Left ventricle myocardium superior (tissue), 1 donor: ENCODE results near the gene TENM4. TPM values are rescaled to one million over a fixed set of nuclear protein-coding genes. Genes with fewer than 3 reads are reported as not detected.

ENCODE experiments used
- ATAC-seq: fragments of 200-7000 bp; cut with Tn5 transposase; one replicate; pipeline ENCODE4 v1.9.1; 2020; ENCODE audit warnings: mild to moderate bottlenecking, moderate library complexity
- DNase-seq: peaks from one replicate; pipeline ENCODE4 v3.0.0-alpha.2; 2020
- intact Hi-C: fragments of 100-400 bp; cut with micrococcal nuclease; formaldehyde crosslinking; loops from one replicate; pipeline ENCODE4 v1.11.0; 2022
- total RNA-seq: library from RNA; stranded (reverse); fragmentation: NEBNext Ultra II Directional; extraction: Animal tissue kit (Norgen Biotek cat#: 25700); gene quantifications from one replicate; pipeline ENCODE4 v1.2.1, GENCODE V29; 2021
- donor health status: DM: no; HTN: yes; CAD: no; lungs with severe emphysema.

TENM4 gene
- total RNA-seq, 1 donor from 2014 or later: 0.40 TPM

DNA sequence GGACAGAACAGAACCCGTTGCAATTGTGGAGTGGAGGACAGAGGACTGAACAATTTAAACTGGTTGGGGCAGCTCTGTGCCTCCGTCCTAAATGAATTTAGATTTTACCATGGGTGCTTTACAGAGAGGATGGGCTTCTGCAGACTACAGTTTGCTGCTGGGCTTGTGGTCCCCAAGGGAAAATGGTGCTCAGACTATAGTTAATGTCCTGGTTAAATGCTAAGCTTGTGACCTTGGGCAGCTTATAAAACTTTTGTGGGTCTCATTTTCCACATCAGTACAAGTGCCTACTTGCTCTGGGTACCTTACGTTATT is 511.0 kb downstream of the TENM4 start:
- intact Hi-C loops: no loop called here
- no peak for ATAC-seq
- DNase-seq: no peak

DNA sequence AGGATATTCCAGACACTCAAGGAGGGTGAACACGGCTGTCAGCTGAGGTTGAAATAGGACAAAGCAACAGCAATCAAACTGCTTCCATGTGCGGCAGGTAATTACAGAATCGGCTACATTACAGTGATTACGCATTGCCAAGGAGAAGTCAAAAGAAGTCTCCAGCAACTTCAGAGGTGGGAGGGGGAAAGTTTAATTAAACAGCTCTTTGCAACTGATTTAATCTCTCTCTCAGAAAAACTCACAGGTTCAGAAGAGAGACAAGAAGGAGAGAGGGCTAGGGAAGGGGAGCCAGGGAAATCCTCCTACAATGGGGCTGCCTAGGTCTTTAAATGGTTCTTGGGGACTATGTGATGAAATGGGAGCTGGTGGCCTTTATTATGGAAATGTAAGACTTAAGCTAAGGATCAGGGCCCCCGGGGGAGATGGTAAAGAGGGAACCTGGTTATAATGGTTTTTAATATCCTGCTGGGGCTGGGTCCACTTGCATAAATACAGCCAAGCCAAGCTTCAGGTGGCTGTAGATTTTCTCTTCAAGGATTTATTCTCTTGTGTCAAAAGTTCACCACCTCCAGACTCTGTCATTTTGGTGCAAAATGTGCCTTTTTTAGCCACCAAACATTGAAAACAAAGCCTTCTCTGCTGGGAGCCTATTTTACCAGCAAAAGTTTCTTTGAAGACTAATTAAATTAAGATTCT is 511.5 kb downstream of the TENM4 start:
- intact Hi-C loops: no loop called here
- ATAC-seq (no peak), DNase-seq (no peak)

DNA sequence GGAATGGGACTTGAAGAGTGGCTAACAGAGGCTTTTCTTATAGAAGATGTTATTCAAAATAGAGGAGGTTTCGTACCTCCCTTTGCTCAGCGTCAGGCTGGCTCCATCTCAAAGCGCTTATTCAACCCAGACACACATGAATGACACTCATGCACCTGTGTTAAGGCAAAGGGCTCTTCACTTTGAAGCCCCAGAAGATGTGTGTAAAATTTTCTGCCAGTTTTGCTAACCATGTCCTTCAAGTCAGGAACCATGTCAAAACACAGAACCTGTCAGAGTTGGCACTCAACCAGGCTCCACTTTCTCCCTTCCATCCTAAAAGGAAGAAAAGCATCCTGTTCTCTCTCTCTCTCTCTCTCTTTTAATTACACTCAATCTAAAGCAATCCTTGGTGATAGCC is 513.3 kb downstream of the TENM4 start:
- intact Hi-C loops: no loop called here
- ATAC-seq: no peak
- no peak for DNase-seq

DNA sequence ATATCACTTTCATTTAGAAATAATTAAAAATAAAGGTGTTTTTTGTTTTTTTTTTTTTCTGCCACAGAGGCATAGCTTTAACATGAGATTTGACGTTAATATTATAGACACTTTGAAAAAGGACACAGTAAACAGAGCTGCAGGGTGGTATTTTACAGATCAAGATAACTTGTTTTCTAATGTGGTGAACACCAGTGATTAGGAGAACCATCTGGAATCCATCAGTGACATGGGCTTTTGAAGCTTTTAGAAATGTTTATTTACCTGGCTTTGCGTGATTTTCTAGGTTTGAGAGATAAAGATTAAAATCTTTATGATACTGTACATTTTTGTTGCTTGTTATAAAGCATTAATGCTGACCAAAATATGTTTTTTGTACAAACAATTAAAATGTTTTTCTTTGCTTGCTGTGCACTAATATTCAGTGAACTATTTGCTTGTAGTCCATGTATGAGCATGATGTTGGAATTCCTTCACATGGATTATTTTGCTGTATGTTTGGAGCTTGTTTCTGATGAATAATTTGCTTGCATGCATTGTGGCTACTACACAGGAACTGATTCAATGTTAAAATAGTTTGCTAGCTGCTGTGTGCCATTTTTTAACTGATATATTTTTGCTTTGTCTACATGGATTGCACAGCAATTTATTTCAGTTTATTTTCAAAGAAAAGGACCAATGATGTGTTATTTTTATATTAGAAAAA is 514.0 kb downstream of the TENM4 start:
- DNase-seq (no peak), ATAC-seq (no peak)
- intact Hi-C loops: no loop called here

DNA sequence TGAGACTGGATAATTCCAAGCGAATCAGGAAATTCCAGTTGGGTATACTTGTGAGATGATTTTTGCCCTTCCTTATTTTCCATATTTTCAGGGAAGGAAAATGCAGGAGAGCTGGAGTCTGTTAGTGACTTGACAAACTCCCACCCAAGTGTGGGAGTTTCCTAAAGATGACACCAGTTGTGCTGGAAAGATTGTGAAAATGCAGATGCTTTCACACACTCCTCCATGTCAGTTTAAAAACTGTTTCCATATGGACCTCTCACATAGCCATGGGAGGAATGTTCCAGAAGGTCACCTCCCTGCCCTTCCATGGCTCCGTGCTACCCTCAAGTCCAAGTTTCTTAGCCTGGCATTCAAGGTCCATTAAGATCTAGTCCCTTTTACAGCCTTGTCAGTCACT is 515.4 kb downstream of the TENM4 start:
- ATAC-seq (no peak), DNase-seq (no peak)
- intact Hi-C loops: no loop called here

DNA sequence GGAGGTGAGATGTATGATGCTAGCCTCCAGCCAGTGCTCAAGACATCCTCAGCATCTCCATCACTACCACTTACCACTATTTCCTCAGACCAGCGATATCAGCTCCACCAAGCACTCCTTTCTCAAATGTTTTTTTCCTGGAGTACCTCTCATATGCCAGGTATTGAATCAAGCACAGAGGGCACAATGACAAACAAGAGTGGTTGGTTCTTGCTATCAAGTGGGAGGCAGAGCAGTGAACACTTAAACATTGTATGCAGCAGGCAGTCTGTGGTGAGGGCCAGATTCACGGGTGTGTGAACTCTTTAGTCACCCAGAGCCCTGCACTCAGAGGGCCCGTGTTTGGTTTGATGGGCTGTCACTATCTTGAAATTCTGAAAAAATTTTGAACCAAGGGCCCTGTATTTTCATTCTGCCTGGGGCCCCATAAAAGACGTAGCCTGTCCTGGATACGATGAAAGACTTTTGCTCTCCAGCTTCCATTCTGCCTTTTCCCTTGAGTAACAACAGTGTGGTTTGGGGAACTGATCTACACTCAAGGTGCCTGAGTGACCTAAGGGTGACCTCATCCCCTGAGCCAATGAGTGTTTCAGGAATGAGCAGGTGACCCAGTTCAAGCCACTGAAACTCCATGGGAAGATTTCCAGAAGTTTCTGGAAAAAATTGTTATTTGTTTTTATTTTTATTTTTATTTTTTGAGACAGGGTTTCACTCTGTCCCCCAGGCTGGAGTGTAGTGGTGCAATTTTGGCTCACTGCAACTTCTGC is 517.8 kb downstream of the TENM4 start:
- ATAC-seq (no peak), DNase-seq (no peak)
- intact Hi-C loops: no loop called here

DNA sequence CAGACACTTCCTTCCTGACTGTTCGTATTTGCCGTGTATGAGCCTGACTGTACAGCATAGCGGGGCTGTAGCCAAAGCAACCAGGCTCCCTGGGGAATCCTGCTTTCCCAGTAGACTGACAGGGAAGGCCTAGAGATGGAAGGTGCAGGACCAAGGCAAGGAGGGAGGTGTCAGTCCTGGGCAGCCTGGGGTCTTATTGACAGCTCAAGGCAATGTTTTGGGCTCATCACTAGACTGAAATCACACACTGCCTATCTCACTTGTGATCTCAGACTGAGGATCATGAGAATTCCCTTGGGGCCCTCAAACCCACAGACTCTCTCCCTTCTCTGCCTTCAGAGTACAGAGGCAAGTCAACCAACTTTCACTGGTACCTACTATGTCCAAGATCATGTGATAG is 519.3 kb downstream of the TENM4 start:
- DNase-seq (no peak), ATAC-seq (no peak)
- intact Hi-C loops: no loop called here

DNA sequence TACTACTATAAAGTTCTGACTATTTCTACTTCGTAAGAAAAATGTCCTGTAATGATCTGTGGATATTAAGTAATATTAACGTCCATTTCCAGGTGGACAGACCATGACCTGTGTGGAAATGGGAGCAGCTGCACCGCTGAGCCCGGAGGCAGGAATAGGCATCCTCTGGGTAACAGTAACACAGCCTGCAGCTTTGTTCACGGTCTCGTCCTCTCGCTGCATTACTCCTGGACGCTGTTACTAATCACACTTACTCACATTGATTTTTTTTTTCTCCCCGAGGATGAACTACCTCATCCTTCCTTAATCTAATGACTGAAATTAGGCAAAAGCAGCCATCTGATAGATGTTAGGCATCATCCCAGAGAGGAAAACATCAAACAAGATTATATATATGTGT is 520.5 kb downstream of the TENM4 start:
- intact Hi-C loops: no loop called here
- DNase-seq (no peak), ATAC-seq (no peak)

DNA sequence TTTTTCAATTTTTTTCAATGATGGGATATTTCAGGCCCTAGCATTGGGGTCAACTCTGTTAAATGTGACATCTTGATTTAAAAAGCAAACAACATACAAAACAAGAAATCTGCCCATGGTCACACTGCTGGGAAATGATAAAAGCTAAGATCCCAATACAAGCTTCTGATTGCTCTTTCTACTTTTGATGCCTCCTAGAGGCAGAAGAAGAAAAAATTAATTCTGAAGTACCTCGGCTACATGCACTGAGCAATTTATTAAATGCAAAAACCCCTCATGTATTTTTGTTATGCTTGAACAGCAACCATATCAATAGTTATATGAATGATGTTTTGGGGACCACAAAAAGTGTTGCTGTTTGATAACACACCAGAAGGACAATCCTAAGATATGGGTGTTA is 524.1 kb downstream of the TENM4 start:
- DNase-seq (no peak), ATAC-seq (no peak)
- intact Hi-C loops: no loop called here

DNA sequence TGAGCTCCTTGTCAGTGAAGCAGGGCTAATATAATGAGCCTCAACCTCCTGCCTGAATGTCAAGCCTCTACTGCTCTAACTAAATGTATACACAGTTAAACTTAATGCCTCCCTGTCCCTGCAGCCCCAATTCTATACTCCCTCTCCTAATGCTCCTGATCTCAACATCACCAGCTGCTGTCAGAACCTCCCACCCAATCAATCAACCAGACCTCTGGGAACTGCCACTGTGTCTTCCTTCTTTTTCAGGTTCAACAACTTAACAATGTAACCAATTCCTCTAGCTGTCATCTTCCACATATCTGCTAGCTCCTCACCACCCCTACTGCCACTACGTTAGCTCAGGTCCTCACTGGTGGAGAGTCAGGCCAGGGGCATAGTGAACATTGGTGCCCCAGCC is 526.3 kb downstream of the TENM4 start:
- no peak for DNase-seq
- ATAC-seq: no peak
- intact Hi-C loops: no loop called here

DNA sequence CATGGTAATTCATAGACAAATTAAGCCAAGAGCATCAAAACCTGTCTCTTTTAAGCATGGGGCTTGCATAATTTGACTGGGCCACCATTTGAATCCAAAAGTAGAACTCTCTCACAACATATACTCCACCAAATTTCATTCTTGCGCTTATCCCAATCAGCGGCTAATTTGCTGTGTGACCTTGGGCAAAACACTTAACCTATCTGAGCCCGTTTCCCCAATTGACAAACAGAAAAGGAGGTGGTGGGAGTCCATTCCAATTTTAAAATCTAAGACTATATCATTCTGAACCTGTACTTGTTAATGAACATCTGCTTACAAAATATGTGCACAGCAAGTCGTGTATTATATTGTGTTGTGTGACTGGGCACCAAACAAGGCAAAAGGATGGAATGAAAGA is 528.1 kb downstream of the TENM4 start:
- ATAC-seq (no peak), DNase-seq (no peak)
- intact Hi-C loops: no loop called here

DNA sequence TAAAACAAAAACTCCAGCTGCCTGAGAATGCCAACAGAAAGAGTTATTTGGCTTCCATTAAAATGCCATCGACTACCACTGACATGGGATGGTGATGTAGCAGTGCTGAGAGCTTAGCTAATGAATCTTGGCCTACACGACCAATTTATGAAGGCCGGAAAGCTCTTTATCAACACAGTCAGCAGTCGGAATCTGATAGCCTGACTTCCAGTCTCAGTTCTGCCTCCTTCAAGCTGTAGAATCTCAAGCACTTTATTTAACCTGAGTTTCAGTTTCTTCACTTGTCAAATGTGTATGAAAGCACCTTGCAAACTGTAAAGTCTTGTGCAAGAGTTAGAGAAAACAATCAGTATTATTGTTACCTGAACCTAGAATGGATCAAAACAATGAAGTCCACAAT is 530.5 kb downstream of the TENM4 start:
- no peak for ATAC-seq

DNA sequence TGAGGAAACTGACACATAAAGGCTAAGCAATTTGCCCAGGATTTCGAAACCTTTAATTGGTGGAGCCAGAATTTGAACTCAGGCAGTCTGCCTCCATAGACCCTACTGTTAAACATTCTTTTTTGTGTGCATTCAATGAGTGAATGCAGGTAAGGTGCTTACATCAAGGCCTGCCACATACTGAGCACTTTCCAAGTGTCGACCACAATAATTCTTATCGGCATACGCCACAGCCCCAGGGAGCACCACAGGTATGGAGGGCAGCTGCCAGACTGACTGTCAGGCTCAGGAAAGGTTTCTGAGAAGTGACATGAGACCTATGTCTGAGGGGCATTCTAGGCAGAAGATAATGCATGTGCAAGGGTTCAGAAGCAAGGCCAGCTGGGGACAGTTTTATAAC is 531.4 kb downstream of the TENM4 start:
- intact Hi-C loops: no loop called here
- no peak for ATAC-seq
- DNase-seq: no peak

More for the DNA sequence above, 530.5 kb downstream of the TENM4 start:
- intact Hi-C loops: no loop called here
- no peak for DNase-seq

DNA sequence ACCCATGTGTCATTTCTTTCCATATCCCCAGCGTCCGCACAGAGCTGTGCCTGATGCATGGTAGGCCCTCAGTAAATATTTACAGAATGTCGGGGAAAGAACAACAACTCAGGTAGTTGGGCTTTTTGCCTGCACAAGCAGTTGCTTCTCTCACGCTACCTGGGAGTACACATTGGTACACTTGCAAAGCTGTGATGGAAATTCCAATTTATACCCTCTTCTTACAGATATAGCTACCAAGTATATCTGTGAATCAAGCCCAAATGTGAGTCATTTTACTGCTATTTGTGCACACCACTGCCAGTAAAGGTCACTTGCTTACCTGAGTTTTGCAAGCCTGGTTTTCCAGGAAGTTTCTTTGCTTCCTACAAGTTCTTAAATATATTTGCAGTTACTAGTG is 533.2 kb downstream of the TENM4 start:
- intact Hi-C loops: no loop called here
- DNase-seq: no peak
- no peak for ATAC-seq

DNA sequence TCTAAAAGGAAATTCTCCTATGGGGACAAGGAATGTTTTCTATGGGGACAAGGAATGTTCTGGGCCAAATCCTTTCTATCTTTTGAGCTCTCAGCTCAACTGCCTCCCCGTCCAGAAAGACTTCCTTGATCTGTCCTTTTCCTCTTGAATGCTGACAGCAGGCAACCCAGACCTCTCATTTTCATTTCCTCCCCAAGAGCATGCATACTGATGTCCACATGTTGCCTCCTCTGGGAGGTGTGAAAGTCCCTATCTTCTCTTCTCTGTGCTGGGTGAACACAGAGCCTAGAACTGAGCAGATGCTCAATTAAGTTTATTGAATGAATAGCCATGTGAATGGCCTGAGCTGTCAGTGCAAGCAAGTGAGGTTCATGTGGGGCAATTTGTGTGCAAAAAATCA is 534.3 kb downstream of the TENM4 start:
- ATAC-seq (no peak), DNase-seq (no peak)
- intact Hi-C loops: no loop called here

DNA sequence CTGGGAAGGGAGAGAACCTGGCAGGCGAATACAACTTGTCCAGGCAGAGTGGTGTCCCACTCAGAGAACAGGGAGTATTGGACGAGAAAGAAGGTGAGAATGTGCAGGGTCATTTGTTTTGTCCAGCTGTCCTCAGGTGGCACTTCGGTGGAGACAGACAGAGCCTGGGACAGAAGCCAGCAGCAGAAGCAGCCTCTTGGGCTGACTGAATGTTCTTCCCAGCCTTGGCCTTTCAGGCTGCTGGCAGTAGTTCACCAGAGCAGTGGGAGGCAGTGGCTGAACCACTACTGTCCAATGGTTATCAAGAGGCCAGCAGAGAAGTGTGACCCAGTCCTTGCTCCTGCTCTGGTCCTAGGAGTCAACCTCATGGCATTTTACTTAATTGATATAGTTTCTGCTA is 535.1 kb downstream of the TENM4 start:
- ATAC-seq (peak; percentile 97), DNase-seq (peak; percentile 52)
- intact Hi-C loops: no loop called here

DNA sequence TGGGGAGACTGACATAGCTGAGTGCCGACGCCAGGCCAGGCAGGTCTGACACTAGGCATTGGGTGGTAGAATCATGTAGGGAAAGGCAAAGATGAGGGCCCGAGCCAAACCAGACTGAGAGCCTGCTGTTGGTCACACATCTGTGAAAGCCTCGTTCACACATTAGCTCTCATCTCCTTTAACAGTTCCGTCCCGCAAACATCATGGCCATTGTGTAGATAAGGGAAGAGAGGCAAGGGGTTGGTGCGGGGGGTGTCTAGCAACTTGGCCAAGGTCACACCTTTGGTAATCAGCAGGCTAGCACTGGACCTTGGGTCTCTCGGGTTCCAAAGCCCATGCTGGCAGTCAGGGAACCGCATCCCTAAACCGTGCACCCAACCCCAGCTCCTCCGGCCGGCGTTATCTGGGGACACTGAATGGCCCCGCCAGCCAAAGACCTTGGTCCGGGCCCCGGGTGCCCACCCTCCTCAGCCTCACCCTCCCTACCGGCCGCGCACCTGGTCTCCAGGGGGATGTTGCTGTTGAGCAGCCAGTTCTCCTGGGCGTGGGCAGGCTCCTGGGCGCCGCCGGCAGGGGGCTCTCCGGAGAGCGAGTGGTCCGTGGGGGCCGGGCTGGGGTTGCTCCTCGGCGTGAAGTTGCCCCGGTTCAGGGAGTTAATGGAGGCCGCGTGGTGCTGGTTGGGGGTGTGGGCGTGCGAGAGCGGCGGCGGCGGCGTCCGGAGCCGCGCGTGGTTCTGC is 537.9 kb downstream of the TENM4 start:
- ATAC-seq: no peak
- peak; percentile 25 for DNase-seq
- intact Hi-C loops: no loop called here

DNA sequence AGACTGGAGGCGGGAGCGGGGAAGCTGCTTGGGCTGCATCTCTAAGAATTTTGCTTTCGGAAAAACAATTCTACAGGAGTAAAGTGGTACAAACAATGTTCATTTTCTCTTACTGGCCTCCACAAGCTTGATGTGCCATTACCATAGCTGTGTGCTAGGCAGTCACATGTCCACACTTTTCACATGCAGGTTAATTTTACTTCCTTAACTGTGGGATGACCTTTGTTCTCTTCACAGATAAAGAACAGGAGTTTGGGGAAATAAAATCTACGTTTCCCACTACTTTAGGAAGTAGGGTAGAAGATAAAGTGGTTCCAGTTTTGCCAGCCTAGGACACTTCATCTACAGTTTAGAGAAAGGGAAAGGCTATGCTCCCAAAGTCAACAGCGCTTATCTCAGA is 539.0 kb downstream of the TENM4 start:
- ATAC-seq: no peak
- DNase-seq: no peak
- intact Hi-C loops: no loop called here

DNA sequence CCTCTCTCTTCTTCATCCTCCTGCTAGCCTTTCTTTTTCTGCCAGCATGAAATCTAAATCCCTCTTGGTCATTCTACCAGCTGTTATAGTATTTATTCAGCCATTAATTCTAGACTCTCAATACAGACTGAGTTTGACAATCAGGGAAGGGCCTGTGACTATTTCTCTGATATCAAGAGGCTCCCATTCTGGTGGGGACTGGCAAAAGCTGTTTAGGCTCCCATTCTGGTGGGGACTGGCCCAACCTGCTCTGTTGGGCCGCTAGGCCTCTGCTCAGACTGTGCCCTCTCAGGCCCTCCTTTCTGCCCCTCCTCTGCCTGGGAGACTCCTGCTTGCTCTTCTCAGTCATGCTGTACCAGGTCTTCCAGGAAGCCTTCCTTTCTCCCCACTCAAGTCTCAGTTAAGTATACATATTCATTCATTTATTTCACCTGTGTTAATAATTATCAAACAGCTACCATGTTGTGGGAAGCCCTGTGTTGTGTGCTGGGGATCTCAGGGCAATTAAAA is 542.5 kb downstream of the TENM4 start:
- ATAC-seq (no peak), DNase-seq (no peak)
- intact Hi-C loops: no loop called here

DNA sequence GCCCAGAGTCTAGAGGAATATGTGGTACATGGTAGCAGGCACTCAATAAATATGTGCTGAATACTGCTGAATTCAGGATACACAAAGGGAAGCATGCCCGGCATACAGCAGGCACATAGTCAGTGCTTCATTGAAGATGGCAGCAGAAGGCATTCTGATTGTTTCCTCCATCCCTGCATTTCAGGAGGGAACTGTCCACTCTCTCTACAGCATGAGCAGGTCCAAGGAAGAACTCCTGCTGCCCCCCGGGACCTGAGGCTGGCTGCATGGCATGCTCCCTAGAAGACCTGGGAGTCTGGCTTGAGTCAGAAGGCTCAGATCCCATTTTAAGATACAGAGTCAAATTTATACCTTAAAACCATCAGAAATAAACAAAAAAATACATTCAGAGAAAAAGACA is 546.8 kb downstream of the TENM4 start:
- ATAC-seq (no peak), DNase-seq (no peak)
- intact Hi-C loops: no loop called here
